ENCODE measurements around the gene MAPK1.

Gene MAPK1

GRCh38 chr22:21771631-21771976, 95.8 kb downstream of the MAPK1 start:
- H3K9me3 ChIP-seq (ENCODE audit: control insufficient read depth in 5 of 5, low read length in 5 of 5), result no peaks in the 10 kb centered on the region
- H3K27me3 ChIP-seq (ENCODE audit: control insufficient read depth in 5 of 5, insufficient read depth in 4 of 5, low read length in 5 of 5), result no peaks in the 10 kb centered on the region
- H3K4me3 ChIP-seq (ENCODE audit: low read depth in 1 of 5, low read length in 5 of 5), result no peak overlapping the region
- peaks cover 3 to 15% (median 12%) of the 10 kb centered on the region in 5 donors for H3K4me1 ChIP-seq (ENCODE audit: control insufficient read depth in 5 of 5, insufficient read depth in 5 of 5, low read length in 5 of 5)
- peaks cover 5 to 64% (median 50%) of the 10 kb centered on the region in 5 donors for H3K36me3 ChIP-seq (ENCODE audit: control insufficient read depth in 5 of 5, insufficient read depth in 5 of 5, low read length in 5 of 5)
- no peak overlapping the region for H3K9ac ChIP-seq (ENCODE audit: low read length in 5 of 5)
- no peak overlapping the region for H3K27ac ChIP-seq (ENCODE audit: low read depth, low read length)

- Histone ChIP-seq H3K27me3 (ENCODE audit: control insufficient read depth in 5 of 5, insufficient read depth in 4 of 5, low read length in 5 of 5) (no peaks in the 10 kb centered on the region), H3K9ac (ENCODE audit: low read length in 5 of 5) (no peak overlapping the region), H3K27ac (ENCODE audit: low read depth, low read length) (no peak overlapping the region), H3K36me3 (ENCODE audit: control insufficient read depth in 5 of 5, insufficient read depth in 5 of 5, low read length in 5 of 5) (peaks cover 11 to 91% (median 81%) of the 10 kb centered on the region in 5 donors), H3K4me3 (ENCODE audit: low read depth in 1 of 5, low read length in 5 of 5) (no peak overlapping the region), H3K9me3 (ENCODE audit: control insufficient read depth in 5 of 5, low read length in 5 of 5) (no peaks in the 10 kb centered on the region), H3K4me1 (ENCODE audit: control insufficient read depth in 5 of 5, insufficient read depth in 5 of 5, low read length in 5 of 5) (peaks cover 0 to 11% (median 6%) of the 10 kb centered on the region in 5 donors)
These were observed 99.0 kb downstream of the MAPK1 start for GRCh38 chr22:21768435-21768834.

- H3K27me3 ChIP-seq (ENCODE audit: control insufficient read depth in 5 of 5, insufficient read depth in 4 of 5, low read length in 5 of 5), result no peaks in the 10 kb centered on the region
- no peak overlapping the region for H3K4me3 ChIP-seq (ENCODE audit: low read depth in 1 of 5, low read length in 5 of 5)
- H3K36me3 ChIP-seq (ENCODE audit: control insufficient read depth in 5 of 5, insufficient read depth in 5 of 5, low read length in 5 of 5), result peaks cover 13 to 95% (median 85%) of the 10 kb centered on the region in 5 donors
- no peak overlapping the region for H3K27ac ChIP-seq (ENCODE audit: low read depth, low read length)
- H3K4me1 ChIP-seq (ENCODE audit: control insufficient read depth in 5 of 5, insufficient read depth in 5 of 5, low read length in 5 of 5), result peaks cover 0 to 2% (median 0%) of the 10 kb centered on the region in 5 donors
- no peak overlapping the region for H3K9ac ChIP-seq (ENCODE audit: low read length in 5 of 5)
- no peaks in the 10 kb centered on the region for H3K9me3 ChIP-seq (ENCODE audit: control insufficient read depth in 5 of 5, low read length in 5 of 5)
These were observed 100.6 kb downstream of the MAPK1 start for GRCh38 chr22:21766691-21767462.

DNA sequence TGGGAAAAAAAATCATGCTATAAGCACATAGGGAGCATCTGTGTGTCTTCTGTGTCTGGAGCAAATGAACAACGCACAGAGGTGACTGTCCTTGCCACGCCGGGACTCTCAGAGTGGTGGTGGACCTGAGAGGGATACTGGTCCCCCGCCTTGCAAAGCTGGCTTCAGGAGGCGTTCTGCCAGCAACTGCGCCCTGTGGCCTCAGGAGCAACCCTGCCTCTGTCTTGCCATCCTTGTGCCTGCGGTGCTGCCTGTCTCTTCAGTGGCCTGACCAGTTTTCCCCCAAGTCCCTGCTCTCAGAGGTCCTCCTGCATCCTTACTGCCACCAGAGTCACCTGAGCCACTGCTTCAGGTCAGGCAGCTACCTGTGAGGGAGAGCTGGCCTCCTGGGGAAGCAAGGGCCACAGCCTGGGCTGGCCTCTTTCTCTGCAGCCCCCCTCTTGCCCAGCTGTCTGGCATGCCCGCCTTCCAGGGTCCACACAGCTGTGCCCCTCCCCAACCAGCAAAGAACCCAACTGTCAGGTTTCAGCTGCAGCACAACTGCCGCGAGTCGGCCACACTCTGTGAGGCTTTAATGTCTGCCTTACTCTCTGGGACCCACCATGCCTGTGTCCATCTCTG, 101.4 kb downstream of the MAPK1 start:
- H3K27me3 ChIP-seq (ENCODE audit: control insufficient read depth in 5 of 5, insufficient read depth in 4 of 5, low read length in 5 of 5), result no peaks in the 10 kb centered on the region
- peaks cover 19 to 95% (median 86%) of the 10 kb centered on the region in 5 donors for H3K36me3 ChIP-seq (ENCODE audit: control insufficient read depth in 5 of 5, insufficient read depth in 5 of 5, low read length in 5 of 5)
- no peak overlapping the region for H3K9ac ChIP-seq (ENCODE audit: low read length in 5 of 5)
- H3K9me3 ChIP-seq (ENCODE audit: control insufficient read depth in 5 of 5, low read length in 5 of 5), result no peaks in the 10 kb centered on the region
- H3K4me1 ChIP-seq (ENCODE audit: control insufficient read depth in 5 of 5, insufficient read depth in 5 of 5, low read length in 5 of 5), result no peaks in the 10 kb centered on the region
- H3K4me3 ChIP-seq (ENCODE audit: low read depth in 1 of 5, low read length in 5 of 5), result no peak overlapping the region
- H3K27ac ChIP-seq (ENCODE audit: low read depth, low read length), result no peak overlapping the region

- Histone ChIP-seq H3K4me3 (ENCODE audit: low read depth in 1 of 5, low read length in 5 of 5) (no peak overlapping the region), H3K4me1 (ENCODE audit: control insufficient read depth in 5 of 5, insufficient read depth in 5 of 5, low read length in 5 of 5) (no peaks in the 10 kb centered on the region), H3K9me3 (ENCODE audit: control insufficient read depth in 5 of 5, low read length in 5 of 5) (no peaks in the 10 kb centered on the region), H3K27ac (ENCODE audit: low read depth, low read length) (no peak overlapping the region), H3K9ac (ENCODE audit: low read length in 5 of 5) (no peak overlapping the region), H3K27me3 (ENCODE audit: control insufficient read depth in 5 of 5, insufficient read depth in 4 of 5, low read length in 5 of 5) (no peaks in the 10 kb centered on the region), H3K36me3 (ENCODE audit: control insufficient read depth in 5 of 5, insufficient read depth in 5 of 5, low read length in 5 of 5) (peaks cover 19 to 89% (median 81%) of the 10 kb centered on the region in 5 donors)
These were observed 103.2 kb downstream of the MAPK1 start for GRCh38 chr22:21764038-21764804.

DNA sequence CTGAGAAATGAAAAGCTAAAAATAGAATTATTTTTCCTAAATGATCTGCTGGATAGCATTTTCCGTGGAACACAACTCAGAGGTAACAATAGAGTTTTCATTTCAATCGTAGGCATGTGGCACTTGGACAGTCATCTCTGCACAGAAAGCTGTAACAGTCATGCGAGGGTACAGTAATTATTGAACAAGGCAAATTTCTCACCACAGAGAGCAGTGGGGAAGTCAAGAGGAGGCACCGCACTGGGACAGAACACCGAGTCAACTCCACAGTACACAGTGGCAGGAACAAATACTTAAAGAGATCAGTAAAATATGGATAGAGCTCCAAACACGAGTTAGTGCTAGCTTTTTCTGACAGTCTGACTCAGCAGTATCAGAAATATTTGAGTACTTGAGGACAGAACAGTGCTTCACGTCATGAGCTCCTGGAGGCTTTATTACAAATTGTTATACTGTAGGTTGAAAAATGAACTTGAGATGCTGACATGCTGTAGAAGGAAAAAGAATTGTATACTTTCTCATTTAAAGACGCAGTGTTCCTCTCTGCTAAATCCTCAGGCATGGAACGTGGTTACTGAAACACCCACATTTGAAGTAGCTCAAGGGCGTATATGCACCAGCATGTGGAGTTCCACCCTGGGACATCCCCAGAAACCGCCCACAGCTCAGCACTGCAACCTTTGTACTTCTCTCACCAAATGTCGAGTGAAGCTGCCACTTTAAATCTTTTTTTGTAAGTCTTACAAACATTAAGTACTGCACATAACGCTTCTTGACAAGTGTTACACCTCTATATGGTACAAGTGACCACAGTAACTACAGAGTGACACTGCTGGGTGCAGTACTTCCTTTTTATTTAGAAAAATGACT, 104.5 kb downstream of the MAPK1 start:
- Histone ChIP-seq H3K9ac (ENCODE audit: low read length in 5 of 5) (no peak overlapping the region), H3K4me3 (ENCODE audit: low read depth in 1 of 5, low read length in 5 of 5) (no peak overlapping the region), H3K4me1 (ENCODE audit: control insufficient read depth in 5 of 5, insufficient read depth in 5 of 5, low read length in 5 of 5) (peaks cover 0 to 3% (median 0%) of the 10 kb centered on the region in 5 donors), H3K36me3 (ENCODE audit: control insufficient read depth in 5 of 5, insufficient read depth in 5 of 5, low read length in 5 of 5) (peaks cover 13 to 92% (median 78%) of the 10 kb centered on the region in 5 donors), H3K9me3 (ENCODE audit: control insufficient read depth in 5 of 5, low read length in 5 of 5) (no peaks in the 10 kb centered on the region), H3K27ac (ENCODE audit: low read depth, low read length) (no peak overlapping the region), H3K27me3 (ENCODE audit: control insufficient read depth in 5 of 5, insufficient read depth in 4 of 5, low read length in 5 of 5) (no peaks in the 10 kb centered on the region)

- peaks cover 0 to 3% (median 0%) of the 10 kb centered on the region in 5 donors for H3K4me1 ChIP-seq (ENCODE audit: control insufficient read depth in 5 of 5, insufficient read depth in 5 of 5, low read length in 5 of 5)
- no peak overlapping the region for H3K27ac ChIP-seq (ENCODE audit: low read depth, low read length)
- H3K9me3 ChIP-seq (ENCODE audit: control insufficient read depth in 5 of 5, low read length in 5 of 5), result no peaks in the 10 kb centered on the region
- H3K9ac ChIP-seq (ENCODE audit: low read length in 5 of 5), result no peak overlapping the region
- peaks cover 13 to 92% (median 77%) of the 10 kb centered on the region in 5 donors for H3K36me3 ChIP-seq (ENCODE audit: control insufficient read depth in 5 of 5, insufficient read depth in 5 of 5, low read length in 5 of 5)
- no peak overlapping the region for H3K4me3 ChIP-seq (ENCODE audit: low read depth in 1 of 5, low read length in 5 of 5)
- no peaks in the 10 kb centered on the region for H3K27me3 ChIP-seq (ENCODE audit: control insufficient read depth in 5 of 5, insufficient read depth in 4 of 5, low read length in 5 of 5)
These were observed 105.3 kb downstream of the MAPK1 start for GRCh38 chr22:21761994-21762680.

DNA sequence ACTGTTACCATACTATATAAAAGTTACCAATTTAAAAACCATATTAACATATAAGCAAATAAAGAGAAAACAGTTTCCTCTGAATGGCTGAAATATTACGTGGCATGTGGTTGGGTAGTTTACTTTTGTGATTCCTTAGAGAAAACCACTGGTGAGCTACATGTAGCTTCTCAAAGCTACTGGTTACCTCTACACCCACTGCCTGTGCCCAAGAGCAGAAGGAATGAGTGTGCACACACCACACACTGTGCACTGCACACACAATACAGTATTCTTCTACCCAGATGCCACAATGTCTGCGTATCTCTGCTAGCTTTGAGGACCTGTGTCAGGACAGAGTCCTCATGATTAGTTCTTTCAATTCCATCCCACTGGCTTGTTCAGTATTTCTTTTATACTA, 106.4 kb downstream of the MAPK1 start:
- Histone ChIP-seq H3K4me3 (ENCODE audit: low read depth in 1 of 5, low read length in 5 of 5) (no peak overlapping the region), H3K9ac (ENCODE audit: low read length in 5 of 5) (no peak overlapping the region), H3K27me3 (ENCODE audit: control insufficient read depth in 5 of 5, insufficient read depth in 4 of 5, low read length in 5 of 5) (no peaks in the 10 kb centered on the region), H3K27ac (ENCODE audit: low read depth, low read length) (no peak overlapping the region), H3K36me3 (ENCODE audit: control insufficient read depth in 5 of 5, insufficient read depth in 5 of 5, low read length in 5 of 5) (peaks cover 13 to 84% (median 66%) of the 10 kb centered on the region in 5 donors), H3K9me3 (ENCODE audit: control insufficient read depth in 5 of 5, low read length in 5 of 5) (no peaks in the 10 kb centered on the region), H3K4me1 (ENCODE audit: control insufficient read depth in 5 of 5, insufficient read depth in 5 of 5, low read length in 5 of 5) (peaks cover 0 to 3% (median 0%) of the 10 kb centered on the region in 5 donors)

GRCh38 chr22:21760640-21761039, 106.8 kb downstream of the MAPK1 start:
- peaks cover 0 to 7% (median 2%) of the 10 kb centered on the region in 5 donors for H3K4me1 ChIP-seq (ENCODE audit: control insufficient read depth in 5 of 5, insufficient read depth in 5 of 5, low read length in 5 of 5)
- no peaks in the 10 kb centered on the region for H3K27me3 ChIP-seq (ENCODE audit: control insufficient read depth in 5 of 5, insufficient read depth in 4 of 5, low read length in 5 of 5)
- H3K9ac ChIP-seq (ENCODE audit: low read length in 5 of 5), result no peak overlapping the region
- peaks cover 13 to 79% (median 62%) of the 10 kb centered on the region in 5 donors for H3K36me3 ChIP-seq (ENCODE audit: control insufficient read depth in 5 of 5, insufficient read depth in 5 of 5, low read length in 5 of 5)
- H3K4me3 ChIP-seq (ENCODE audit: low read depth in 1 of 5, low read length in 5 of 5), result no peak overlapping the region
- H3K27ac ChIP-seq (ENCODE audit: low read depth, low read length), result no peak overlapping the region
- no peaks in the 10 kb centered on the region for H3K9me3 ChIP-seq (ENCODE audit: control insufficient read depth in 5 of 5, low read length in 5 of 5)

Measured in subcutaneous abdominal adipose tissue (tissue), 5 donors.